Mucosa of rectum (tissue), 2 donors: ENCODE measurements around the gene RARB.

Source experiments
- H3K27ac ChIP-seq, 2 donors: one replicate each; pipeline ENCODE4 v1.7.0; 2013; ENCODE audit warnings: inconsistent platforms in 2 of 2, low read depth in 2 of 2, low read length in 2 of 2
- H3K27me3 ChIP-seq, 2 donors: one replicate each; pipeline ENCODE4 v1.7.0; 2013; ENCODE audit warnings: low read length in 2 of 2; ENCODE audit not compliant: control insufficient read depth in 2 of 2, insufficient read depth in 2 of 2
- H3K36me3 ChIP-seq, 2 donors: one replicate each; pipeline ENCODE4 v1.7.0; 2013; ENCODE audit warnings: low read length in 2 of 2; ENCODE audit not compliant: control insufficient read depth in 2 of 2, insufficient read depth in 2 of 2
- H3K4me1 ChIP-seq, 2 donors: one replicate each; pipeline ENCODE4 v1.7.0; 2013; ENCODE audit warnings: low read length in 2 of 2, mild to moderate bottlenecking in 1 of 2; ENCODE audit not compliant: control insufficient read depth in 2 of 2, insufficient read depth in 2 of 2
- H3K4me3 ChIP-seq, 2 donors: one replicate each; pipeline ENCODE4 v1.7.0; 2013; ENCODE audit warnings: low read length in 2 of 2
- H3K9ac ChIP-seq, 2 donors: one replicate each; pipeline ENCODE4 v1.7.0; 2013; ENCODE audit warnings: low read length in 2 of 2, low read depth in 1 of 2, mild to moderate bottlenecking in 1 of 2
- H3K9me3 ChIP-seq, 2 donors: one replicate each; pipeline ENCODE4 v1.7.0; 2013; ENCODE audit warnings: low read length in 2 of 2; ENCODE audit not compliant: control insufficient read depth in 2 of 2
- donor health status: healthy.
- donor health status: Normal muscosa, but diverticular disease.

RARB gene

DNA sequence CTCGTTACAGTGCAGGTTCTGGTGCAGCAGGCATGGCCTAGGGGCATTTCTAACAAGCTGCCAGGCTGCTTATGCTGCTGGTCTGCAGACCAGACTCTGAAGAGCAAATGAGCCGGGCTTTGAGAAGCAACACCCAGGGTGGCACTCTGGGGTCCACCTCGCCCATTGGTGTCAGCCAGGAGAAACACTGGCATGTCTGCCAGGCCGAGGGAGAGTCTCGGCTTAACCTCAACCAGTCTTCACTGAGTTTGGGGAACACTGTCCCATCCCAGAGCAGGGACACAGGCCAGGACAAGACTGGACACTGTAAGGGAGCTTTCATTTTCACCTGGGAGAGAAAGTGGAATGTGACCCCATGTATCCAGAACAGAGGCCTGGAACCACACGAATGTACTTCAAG, 143.2 kb downstream of the RARB start:
- H3K4me3 ChIP-seq = no peak overlapping the region
- no peaks in the 10 kb centered on the region for H3K36me3 ChIP-seq
- H3K9ac ChIP-seq = no peak overlapping the region
- H3K27ac ChIP-seq = no peak overlapping the region
- H3K27me3 ChIP-seq = no peaks in the 10 kb centered on the region
- H3K4me1 ChIP-seq = no peaks in the 10 kb centered on the region
- H3K9me3 ChIP-seq = no peaks in the 10 kb centered on the region

DNA sequence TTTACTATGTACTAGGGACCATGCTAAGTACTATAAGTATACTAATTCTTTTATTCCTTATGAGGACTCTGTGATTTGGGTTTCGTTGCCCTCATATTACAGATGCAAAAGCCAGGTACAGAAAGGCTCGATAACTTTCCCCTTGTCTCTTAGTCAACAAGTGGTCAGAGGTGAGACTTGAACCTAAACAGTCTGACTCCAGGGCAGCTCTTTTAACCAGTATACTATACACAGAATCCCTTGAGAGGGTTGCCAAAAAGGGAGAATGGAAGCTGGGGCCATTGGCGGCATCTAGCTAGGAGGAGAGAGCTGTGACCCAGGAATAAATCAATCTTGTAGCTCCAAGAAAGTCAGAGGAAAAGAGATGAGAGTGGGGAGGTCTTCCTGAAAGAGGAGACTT, 144.3 kb downstream of the RARB start:
- H3K9me3 ChIP-seq = no peaks in the 10 kb centered on the region
- H3K27ac ChIP-seq = no peak overlapping the region
- no peaks in the 10 kb centered on the region for H3K36me3 ChIP-seq
- no peaks in the 10 kb centered on the region for H3K27me3 ChIP-seq
- H3K4me3 ChIP-seq = no peak overlapping the region
- H3K9ac ChIP-seq = no peak overlapping the region
- H3K4me1 ChIP-seq = no peaks in the 10 kb centered on the region

DNA sequence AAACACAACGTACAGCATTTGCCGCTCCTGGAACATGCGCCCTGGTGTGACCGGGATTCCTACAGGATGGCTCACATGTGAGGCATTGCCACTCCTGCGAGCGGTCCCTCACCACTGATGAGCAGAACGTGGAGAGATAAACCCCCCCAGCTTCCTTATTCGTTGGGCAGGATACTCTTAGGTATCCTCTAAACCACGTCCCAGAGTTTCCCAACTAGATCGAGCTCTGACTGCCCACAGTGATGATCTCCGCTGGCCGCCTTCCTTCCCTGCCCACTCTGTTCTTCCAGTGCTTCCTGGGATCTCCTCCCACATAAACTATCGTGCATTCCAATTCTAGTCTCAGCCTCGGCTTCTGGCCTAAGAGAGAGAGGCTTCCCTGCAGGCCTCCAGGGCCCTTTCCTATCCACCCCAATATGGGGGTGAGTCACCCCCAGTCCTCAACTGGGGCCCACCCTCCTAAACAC, 144.9 kb downstream of the RARB start:
- H3K27ac ChIP-seq = no peak overlapping the region
- H3K9ac ChIP-seq = no peak overlapping the region

DNA sequence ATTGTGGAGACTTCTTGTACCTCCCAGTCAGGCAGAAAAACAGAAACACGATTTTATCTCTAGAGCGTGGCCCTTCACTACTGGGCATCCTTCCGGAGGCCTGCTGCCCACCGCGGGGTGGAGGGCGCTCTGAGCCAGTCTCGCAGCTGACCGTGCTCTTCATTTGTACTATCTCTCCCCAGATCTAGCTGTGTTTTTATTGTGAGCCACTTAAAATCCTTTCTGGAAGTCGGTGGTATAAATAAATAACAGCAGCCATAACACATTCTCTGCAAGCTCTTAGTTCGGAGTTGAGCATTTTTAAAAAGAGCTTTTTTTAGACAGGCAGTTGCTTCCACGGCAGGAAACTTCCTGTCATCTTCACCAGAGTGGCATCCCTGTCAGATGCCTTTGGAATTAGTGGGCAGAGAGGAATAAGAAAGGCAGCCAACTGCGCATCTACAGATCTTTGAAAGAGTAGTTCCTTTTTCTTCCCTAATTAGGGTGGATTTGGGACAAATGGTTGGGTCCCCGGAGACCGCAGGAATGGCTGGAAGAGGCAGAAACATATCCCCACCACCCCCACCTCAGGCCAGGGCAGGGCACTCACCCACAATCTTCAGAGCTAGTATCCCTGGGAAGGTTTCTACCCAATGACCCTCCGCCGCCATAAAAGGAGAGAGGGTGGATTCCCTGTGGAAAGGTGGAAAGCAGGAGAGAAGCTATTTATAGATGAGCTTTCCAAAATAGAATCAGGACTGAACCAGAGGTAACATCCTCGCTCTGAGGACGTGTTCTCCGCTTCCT, 145.5 kb downstream of the RARB start:
- Histone ChIP-seq H3K9me3 (no peaks in the 10 kb centered on the region), H3K4me3 (no peak overlapping the region), H3K27ac (no peak overlapping the region), H3K36me3 (no peaks in the 10 kb centered on the region), H3K9ac (no peak overlapping the region), H3K4me1 (no peaks in the 10 kb centered on the region), H3K27me3 (no peaks in the 10 kb centered on the region)

More for the DNA sequence above, 144.9 kb downstream of the RARB start:
- Histone ChIP-seq H3K36me3 (no peaks in the 10 kb centered on the region), H3K4me1 (no peaks in the 10 kb centered on the region), H3K9me3 (no peaks in the 10 kb centered on the region), H3K27me3 (no peaks in the 10 kb centered on the region), H3K4me3 (no peak overlapping the region)

DNA sequence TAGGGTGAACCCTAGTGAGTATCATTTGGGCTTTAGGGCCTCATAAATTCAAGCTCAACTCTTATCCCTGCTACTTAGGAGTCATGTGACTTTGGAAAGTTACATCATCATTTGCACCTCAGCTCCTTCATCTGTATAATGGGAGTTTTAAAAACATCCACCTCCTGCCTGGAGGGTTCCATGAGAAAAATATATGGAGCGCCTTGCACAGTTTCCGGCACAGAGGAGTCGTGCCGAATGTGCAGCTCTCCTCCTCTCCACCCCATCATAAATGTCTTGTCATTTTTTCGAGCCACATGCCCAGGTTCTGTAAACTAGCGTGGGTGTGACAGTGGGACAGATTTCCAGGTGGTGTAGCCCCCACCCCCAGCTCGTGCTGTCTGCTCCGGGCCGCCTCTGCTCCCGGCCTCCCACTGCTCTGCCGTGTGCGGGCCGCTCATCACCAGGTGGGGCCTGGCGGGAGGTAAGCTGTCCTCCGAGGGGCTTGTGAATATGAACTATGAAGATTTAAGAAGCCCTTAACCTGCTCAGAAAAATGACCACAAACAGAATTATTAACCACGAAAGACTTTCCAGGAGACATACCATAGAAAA, 146.2 kb downstream of the RARB start:
- H3K9ac ChIP-seq = no peak overlapping the region
- no peaks in the 10 kb centered on the region for H3K4me1 ChIP-seq
- no peak overlapping the region for H3K4me3 ChIP-seq
- H3K27ac ChIP-seq = no peak overlapping the region
- no peaks in the 10 kb centered on the region for H3K9me3 ChIP-seq
- no peaks in the 10 kb centered on the region for H3K27me3 ChIP-seq
- H3K36me3 ChIP-seq = no peaks in the 10 kb centered on the region

DNA sequence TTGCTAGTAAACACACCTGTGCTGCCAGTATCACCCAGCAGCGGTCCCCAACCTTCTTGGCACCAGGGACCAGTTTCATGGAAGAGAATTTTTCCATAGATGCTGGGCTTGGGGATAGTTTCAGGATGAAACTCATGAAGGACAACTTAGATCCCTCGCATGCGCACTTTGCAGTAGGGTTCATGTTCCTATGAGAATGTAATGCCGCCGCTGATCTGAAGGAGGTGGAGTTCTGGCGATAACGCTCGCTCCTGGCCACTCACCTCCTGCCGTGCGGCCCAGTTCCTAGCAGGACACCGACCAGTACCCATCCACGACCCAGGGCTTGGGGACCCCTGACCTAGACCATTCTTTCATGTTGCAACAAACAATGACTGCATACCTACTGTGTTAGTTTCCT, 146.9 kb downstream of the RARB start:
- no peaks in the 10 kb centered on the region for H3K9me3 ChIP-seq
- H3K27ac ChIP-seq = no peak overlapping the region
- no peak overlapping the region for H3K4me3 ChIP-seq
- H3K36me3 ChIP-seq = no peaks in the 10 kb centered on the region
- H3K4me1 ChIP-seq = no peaks in the 10 kb centered on the region
- H3K27me3 ChIP-seq = no peaks in the 10 kb centered on the region
- H3K9ac ChIP-seq = no peak overlapping the region

DNA sequence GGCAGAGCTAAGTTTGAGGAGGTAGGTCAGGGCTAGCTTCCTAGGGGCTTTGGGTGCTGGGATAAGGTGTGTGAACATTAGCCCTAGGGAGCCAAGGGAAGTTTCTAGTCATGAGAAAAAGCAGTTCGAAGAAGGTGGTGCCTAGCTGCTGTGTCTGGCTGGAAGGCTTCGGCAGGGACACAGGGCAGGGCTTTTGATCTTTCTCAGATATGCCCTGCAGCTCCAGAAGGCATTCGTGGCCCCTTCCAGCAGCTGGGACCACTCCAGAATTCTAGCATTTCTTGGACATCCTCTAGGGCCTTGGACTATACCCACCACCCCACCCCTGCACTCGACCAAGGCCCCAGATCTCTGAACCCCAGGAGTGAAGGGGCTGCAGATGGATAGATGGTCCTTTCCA, 148.1 kb downstream of the RARB start:
- H3K27ac ChIP-seq = no peak overlapping the region
- no peaks in the 10 kb centered on the region for H3K9me3 ChIP-seq

DNA sequence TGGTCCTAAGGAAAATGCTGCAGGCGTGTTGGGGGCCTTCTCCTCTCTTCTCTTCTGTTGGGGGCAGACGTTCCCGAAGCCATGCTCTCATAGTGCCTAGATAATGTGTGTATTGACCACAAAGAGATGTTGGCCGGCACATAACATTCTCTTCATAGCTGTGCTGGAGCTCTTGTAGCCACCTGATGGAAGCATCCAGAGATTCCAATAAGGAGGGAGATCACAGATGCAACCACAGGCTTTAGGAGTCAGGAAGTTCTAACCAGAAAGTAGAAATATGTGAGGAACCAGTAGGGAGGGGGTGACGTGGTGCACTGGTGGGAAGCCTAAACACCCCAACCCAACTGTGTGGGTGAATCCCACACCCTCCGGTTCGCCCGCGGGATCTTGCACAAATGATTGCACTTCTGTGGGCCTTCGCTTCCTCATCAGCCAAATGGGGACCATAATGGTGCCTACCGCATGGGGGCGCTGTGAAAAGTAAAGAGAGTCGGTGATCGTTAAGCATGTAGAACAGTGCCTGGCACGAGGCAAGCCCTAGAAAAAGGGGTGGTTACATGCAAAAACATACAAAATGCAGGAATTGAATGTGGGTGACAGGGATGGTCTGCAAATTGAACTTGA, 148.9 kb downstream of the RARB start:
- no peaks in the 10 kb centered on the region for H3K36me3 ChIP-seq
- H3K4me3 ChIP-seq = no peak overlapping the region
- no peaks in the 10 kb centered on the region for H3K27me3 ChIP-seq
- no peaks in the 10 kb centered on the region for H3K4me1 ChIP-seq
- no peaks in the 10 kb centered on the region for H3K9me3 ChIP-seq
- H3K9ac ChIP-seq = no peak overlapping the region
- no peak overlapping the region for H3K27ac ChIP-seq

More for the DNA sequence above, 148.1 kb downstream of the RARB start:
- H3K27me3 ChIP-seq = no peaks in the 10 kb centered on the region
- H3K4me3 ChIP-seq = no peak overlapping the region
- H3K9ac ChIP-seq = no peak overlapping the region
- no peaks in the 10 kb centered on the region for H3K36me3 ChIP-seq
- no peaks in the 10 kb centered on the region for H3K4me1 ChIP-seq

DNA sequence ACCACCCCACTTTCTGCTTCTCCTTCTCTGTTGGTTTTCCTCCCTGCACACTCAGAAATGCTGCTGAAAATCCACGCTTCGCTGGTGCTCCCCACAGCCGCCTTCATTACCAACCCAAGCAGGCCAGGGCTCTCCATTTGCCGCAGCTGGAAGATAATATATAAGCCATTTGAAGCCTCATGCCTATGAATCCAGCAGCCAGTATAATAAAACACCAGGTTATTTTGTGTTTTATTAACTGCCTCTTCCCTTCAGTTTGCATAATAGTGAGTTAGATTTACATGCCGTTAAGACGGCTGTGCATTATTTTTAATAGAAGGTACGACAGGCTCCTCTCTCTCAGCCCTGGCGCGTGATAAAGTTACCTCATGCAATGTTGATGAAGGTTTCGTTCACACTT, 150.0 kb downstream of the RARB start:
- no peaks in the 10 kb centered on the region for H3K27me3 ChIP-seq
- H3K4me1 ChIP-seq = no peaks in the 10 kb centered on the region
- H3K36me3 ChIP-seq = no peaks in the 10 kb centered on the region
- H3K9ac ChIP-seq = no peak overlapping the region
- H3K9me3 ChIP-seq = no peaks in the 10 kb centered on the region
- H3K27ac ChIP-seq = no peak overlapping the region
- no peak overlapping the region for H3K4me3 ChIP-seq

DNA sequence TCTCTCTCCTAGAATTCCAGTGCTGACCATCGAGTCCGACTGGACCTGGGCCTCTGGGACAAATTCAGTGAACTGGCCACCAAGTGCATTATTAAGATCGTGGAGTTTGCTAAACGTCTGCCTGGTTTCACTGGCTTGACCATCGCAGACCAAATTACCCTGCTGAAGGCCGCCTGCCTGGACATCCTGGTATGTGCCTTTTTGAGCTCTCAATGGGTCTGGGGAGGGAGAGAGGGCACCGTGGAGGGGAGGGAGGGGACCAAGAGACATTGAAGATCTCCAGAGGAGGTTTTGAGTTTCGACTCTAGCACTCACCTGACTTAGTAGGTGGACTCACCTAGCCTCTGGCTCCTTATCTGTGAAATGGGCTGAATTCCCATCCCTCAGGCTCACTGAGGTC, 152.5 kb downstream of the RARB start:
- Histone ChIP-seq H3K27ac (no peak overlapping the region), H3K27me3 (no peaks in the 10 kb centered on the region), H3K36me3 (no peaks in the 10 kb centered on the region), H3K9ac (no peak overlapping the region), H3K9me3 (no peaks in the 10 kb centered on the region), H3K4me3 (no peak overlapping the region), H3K4me1 (no peaks in the 10 kb centered on the region)
